Measurements from ENCODE around the gene DLL3.

DLL3 gene

GRCh38 chr19:39483141-39483540 is 15.6 kb upstream of the DLL3 start:
- DNase-seq = no peak

GRCh38 chr19:39489756-39490155 is 9.0 kb upstream of the DLL3 start:
- no peak for DNase-seq

- no peak for DNase-seq
Observed at GRCh38 chr19:39492225-39492624, 6.5 kb upstream of the DLL3 start.

GRCh38 chr19:39492788-39493187 is 6.0 kb upstream of the DLL3 start:
- no peak for DNase-seq

- DNase-seq = no peak
Observed at GRCh38 chr19:39494661-39495060, 4.1 kb upstream of the DLL3 start.

- DNase-seq = no peak
Observed at GRCh38 chr19:39496063-39496462, 2.7 kb upstream of the DLL3 start.

GRCh38 chr19:39497701-39497995 is 1.1 kb upstream of the DLL3 start:
- DNase-seq = no peak

GRCh38 chr19:39497996-39498797 is 550 bp upstream of the DLL3 start:
- no peak for DNase-seq

- DNase-seq = no peak
Observed at GRCh38 chr19:39499932-39500331, 1.2 kb downstream of the DLL3 start.

- DNase-seq = no peak
Observed at GRCh38 chr19:39500543-39500942, 1.8 kb downstream of the DLL3 start.

GRCh38 chr19:39501340-39501739 is 2.6 kb downstream of the DLL3 start:
- no peak for DNase-seq

- DNase-seq = peak; percentile 79
Observed at GRCh38 chr19:39502640-39503417, 4.1 kb downstream of the DLL3 start.

GRCh38 chr19:39506598-39506943 is 7.8 kb downstream of the DLL3 start:
- DNase-seq = no peak

GRCh38 chr19:39506944-39507714 is 8.4 kb downstream of the DLL3 start:
- DNase-seq = peak; percentile 70

GRCh38 chr19:39507715-39508364 is 9.1 kb downstream of the DLL3 start:
- no peak for DNase-seq

GRCh38 chr19:39508629-39509028 is 9.9 kb downstream of the DLL3 start:
- no peak for DNase-seq

GRCh38 chr19:39509233-39509632 is 10.5 kb downstream of the DLL3 start:
- no peak for DNase-seq

GRCh38 chr19:39512988-39513387 is 14.2 kb downstream of the DLL3 start:
- no peak for DNase-seq

- peak; percentile 36 for DNase-seq
Observed at GRCh38 chr19:39514840-39515550, 16.2 kb downstream of the DLL3 start, which contains the start of gene SELENOV. Gene SELENOV (plus strand): TSS chr19:39515139. CDS start chr19:39515213, 74 bp downstream.

- peak; percentile 33 for DNase-seq
Observed at GRCh38 chr19:39515551-39516191, 16.9 kb downstream of the DLL3 start.

GRCh38 chr19:39516270-39516669 is 17.5 kb downstream of the DLL3 start:
- DNase-seq = no peak

- DNase-seq = no peak
Observed at GRCh38 chr19:39517432-39517831, 18.7 kb downstream of the DLL3 start.

Measured in activated naive CD4-positive, alpha-beta T cell treated with anti-CD3 and anti-CD28 coated beads, Interleukin-2, amount 50 U/mL, for 16 hours (primary cell).